ENCODE results near the gene ARHGAP44.

- TF ChIP-seq CTCF (IDR thresholded peaks at IDR 0.05; ENCODE audit: poor library complexity) (peak; percentile 10), EZH2 (IDR thresholded peaks at IDR 0.05; ENCODE audit: borderline replicate concordance) (no peak)
These were observed 139.4 kb downstream of the ARHGAP44 start for GRCh38 chr17:12928736-12929135.
